Muscle of leg (tissue), 16 donors: Measurements from ENCODE around the gene APELA. TPM values are rescaled to one million over a fixed set of nuclear protein-coding genes. Genes with fewer than 3 reads are reported as not detected.

Source experiments
- DNase-seq: peaks from one replicate; pipeline ENCODE4 v3.0.0; 2013
- H3K27ac ChIP-seq: one replicate; pipeline ENCODE4 v1.5.1; 2013; ENCODE audit warnings: mild to moderate bottlenecking, low read length, control low read depth
- H3K27me3 ChIP-seq: one replicate; pipeline ENCODE4 v1.6.1; 2013; ENCODE audit warnings: low read length; ENCODE audit not compliant: control insufficient read depth, insufficient read depth
- H3K36me3 ChIP-seq: one replicate; pipeline ENCODE4 v1.6.1; 2013; ENCODE audit warnings: low read length; ENCODE audit not compliant: control insufficient read depth, insufficient read depth
- H3K4me1 ChIP-seq: one replicate; pipeline ENCODE4 v1.6.1; 2013; ENCODE audit warnings: low read length; ENCODE audit not compliant: control insufficient read depth, insufficient read depth
- H3K4me3 ChIP-seq: one replicate; pipeline ENCODE4 v1.5.1; 2013; ENCODE audit warnings: low read length, control low read depth
- H3K9me3 ChIP-seq: replicated peaks from 2 replicates; pipeline ENCODE4 v1.6.1; 2013; ENCODE audit warnings: low read depth, low read length; ENCODE audit not compliant: control insufficient read depth
- WGBS: methylation state at CpG from one replicate; pipeline ENCODE4 v1.1.5; 2013; ENCODE audit warnings: missing lambda C conversion rate; ENCODE audit not compliant: insufficient coverage; 5-methylcytosine and 5-hydroxymethylcytosine counted together
- long read RNA-seq, 11 donors: transcript quantifications; one replicate each; lab custom pipeline, GENCODE V29; 2026
- polyA plus RNA-seq, 8 donors: library from polyadenylated mRNA; unstranded; fragments of 120-200 nt; gene quantifications; one replicate each; pipeline versions ENCODE4 v1.2.1 to v1.2.3, GENCODE V29; 2013; ENCODE audit warnings: inconsistent platforms in 1 of 8, low replicate concordance in 1 of 8; ENCODE audit not compliant: insufficient read length in 8 of 8, insufficient read depth in 1 of 8
- total RNA-seq: library from RNA; stranded (reverse); fragments of 120-200 nt; gene quantifications from one replicate; pipeline ENCODE4 v1.2.4, GENCODE V29; 2013

APELA gene, protein sequence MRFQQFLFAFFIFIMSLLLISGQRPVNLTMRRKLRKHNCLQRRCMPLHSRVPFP
- 0.04 TPM for total RNA-seq
- polyA plus RNA-seq, result 1 to 10 TPM in 2 of 8 donors, under 1 TPM in 6; 0.21 to 1.2 (median 0.44) TPM
- long read RNA-seq, donor 1, result 0 reads
- long read RNA-seq, donor 2, result 0 reads
- long read RNA-seq, donor 3, result 0 reads
- long read RNA-seq, donor 4, result 0 reads
- long read RNA-seq, donor 5, partial matches to known transcripts, result 0 of 2 reads
- long read RNA-seq, donor 5, other reads (novel, unspliced or antisense), result 0 of 2 reads
- long read RNA-seq, donor 6, result 0 reads
- long read RNA-seq, donor 7, partial matches to known transcripts, result 0 of 1 reads
- long read RNA-seq, donor 7, other reads (novel, unspliced or antisense), result 0 of 1 reads
- long read RNA-seq, donor 8, result 0 reads
- long read RNA-seq, donor 9, result 0 reads
- long read RNA-seq, donor 10, result 0 reads
- long read RNA-seq, donor 11, result 0 reads

DNA sequence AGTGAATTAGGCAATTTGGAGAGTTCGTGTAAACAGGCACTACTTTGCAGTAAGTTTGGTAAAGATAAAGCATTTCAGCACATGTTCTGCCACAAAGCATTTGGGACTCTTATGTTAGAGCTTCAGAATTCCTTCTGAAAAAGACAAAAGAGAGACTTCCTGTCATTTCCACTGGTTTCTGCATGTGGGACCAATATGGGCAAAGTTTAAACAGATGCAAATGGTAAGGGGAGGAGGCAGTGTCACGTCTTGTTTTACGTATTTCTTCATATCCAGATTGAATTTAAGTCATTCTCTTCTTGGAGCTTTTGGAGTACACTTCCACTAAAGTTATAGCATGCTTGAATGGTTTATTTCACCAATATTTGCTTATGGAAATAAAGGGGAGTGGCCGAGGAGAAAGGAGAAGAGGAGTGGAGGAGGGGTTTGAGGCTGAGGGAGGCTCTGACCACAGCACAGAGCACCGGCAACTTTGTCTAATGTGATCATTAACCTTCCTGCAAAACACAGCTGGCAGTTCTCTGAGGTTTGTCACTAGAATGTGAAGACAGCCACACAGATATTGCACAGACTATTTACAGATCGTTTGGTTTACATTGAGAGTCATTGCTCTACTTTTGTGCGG, at the start of gene APELA:
Gene APELA (plus strand): TSS at position 479 of the 625 bp plus-strand sequence. CDS start 154 bp downstream, outside the sequence.
- Histone ChIP-seq H3K4me1 (peaks cover 2% of the 10 kb centered on the region), H3K27me3 (no peaks in the 10 kb centered on the region), H3K4me3 (no peak within 1 kb of the TSS), H3K9me3 (no peaks in the 10 kb centered on the region), H3K27ac (no peak within 1 kb of the TSS), H3K36me3 (no peaks in the 10 kb centered on the region)
- no CpG with 5 or more reads among the region's 7 CpGs for whole genome bisulfite sequencing
- DNase-seq, result peak; percentile 11

DNA sequence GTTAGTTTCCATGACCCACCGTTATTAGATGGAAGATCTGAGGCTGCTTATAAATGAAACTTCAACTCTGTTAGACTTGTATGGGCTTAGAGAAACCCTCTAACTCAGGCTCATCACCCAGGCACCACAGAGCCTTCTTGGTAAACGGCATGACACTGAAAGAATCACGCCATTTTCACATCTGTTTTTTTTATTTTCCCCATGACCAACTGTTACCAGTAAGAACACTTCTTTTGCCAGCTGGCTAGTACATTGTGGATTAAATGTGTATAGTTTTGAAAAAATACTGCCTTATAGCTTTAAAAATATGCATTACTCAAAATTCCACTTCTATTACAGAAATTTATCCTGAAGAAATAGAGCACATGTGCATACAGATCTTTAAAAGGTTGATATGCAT, 48.0 kb upstream of the APELA start:
- DNase-seq, result peak; percentile 58
- Histone ChIP-seq H3K36me3 (no peaks in the 10 kb centered on the region), H3K9me3 (no peaks in the 10 kb centered on the region), H3K27ac (no peak overlapping the region), H3K4me1 (no peaks in the 10 kb centered on the region), H3K4me3 (no peak overlapping the region), H3K27me3 (no peaks in the 10 kb centered on the region)
- WGBS, result no CpG with 5 or more reads among the region's 3 CpGs

DNA sequence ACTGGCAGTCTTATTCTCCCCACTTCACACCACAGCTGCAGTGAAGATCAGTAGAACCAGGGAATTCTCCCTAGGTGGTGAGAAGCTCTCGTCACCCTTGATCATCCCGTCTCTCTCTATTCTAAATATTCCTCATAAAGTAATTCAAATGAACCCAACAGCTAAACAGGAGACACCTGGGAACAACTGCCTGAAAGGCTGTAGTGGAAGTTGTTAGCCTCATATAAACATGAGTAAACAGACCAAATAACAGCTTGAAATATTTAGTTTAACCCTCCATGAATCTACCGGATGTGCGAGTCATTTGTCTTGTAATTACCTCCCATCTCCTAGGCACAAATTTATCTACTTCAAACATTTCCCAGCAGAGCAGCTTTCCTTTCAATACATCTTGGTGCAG, 30.4 kb upstream of the APELA start:
- Histone ChIP-seq H3K4me1 (no peaks in the 10 kb centered on the region), H3K4me3 (no peak overlapping the region), H3K27ac (no peak overlapping the region), H3K9me3 (no peaks in the 10 kb centered on the region), H3K36me3 (no peaks in the 10 kb centered on the region), H3K27me3 (no peaks in the 10 kb centered on the region)
- peak; percentile 43 for DNase-seq
- no CpG with 5 or more reads among the region's 4 CpGs for WGBS

DNA sequence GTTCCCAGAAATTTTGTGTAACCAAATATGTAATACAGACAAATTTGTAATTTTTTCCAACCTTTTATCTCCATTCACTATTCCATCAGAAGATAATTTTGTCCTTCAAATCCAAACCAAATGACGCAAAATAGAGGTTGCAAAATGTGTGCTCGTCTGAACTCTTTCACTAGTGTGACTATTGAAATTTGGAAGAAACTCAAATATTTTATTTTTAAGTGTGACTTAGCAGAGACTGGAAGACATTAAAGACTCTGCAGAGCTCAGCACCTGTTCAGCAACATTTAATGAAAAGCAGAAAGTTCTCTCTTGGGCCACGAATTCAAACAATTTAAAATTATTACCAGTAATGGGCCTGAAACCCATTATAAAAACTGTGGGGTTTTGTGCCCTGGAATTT, 30.0 kb upstream of the APELA start:
- no peaks in the 10 kb centered on the region for H3K9me3 ChIP-seq
- peak; percentile 31 for DNase-seq
- no peaks in the 10 kb centered on the region for H3K27me3 ChIP-seq
- no peak overlapping the region for H3K27ac ChIP-seq
- H3K4me1 ChIP-seq, result no peaks in the 10 kb centered on the region
- H3K36me3 ChIP-seq, result no peaks in the 10 kb centered on the region
- WGBS, result no CpG with 5 or more reads among the region's 3 CpGs
- H3K4me3 ChIP-seq, result no peak overlapping the region

DNA sequence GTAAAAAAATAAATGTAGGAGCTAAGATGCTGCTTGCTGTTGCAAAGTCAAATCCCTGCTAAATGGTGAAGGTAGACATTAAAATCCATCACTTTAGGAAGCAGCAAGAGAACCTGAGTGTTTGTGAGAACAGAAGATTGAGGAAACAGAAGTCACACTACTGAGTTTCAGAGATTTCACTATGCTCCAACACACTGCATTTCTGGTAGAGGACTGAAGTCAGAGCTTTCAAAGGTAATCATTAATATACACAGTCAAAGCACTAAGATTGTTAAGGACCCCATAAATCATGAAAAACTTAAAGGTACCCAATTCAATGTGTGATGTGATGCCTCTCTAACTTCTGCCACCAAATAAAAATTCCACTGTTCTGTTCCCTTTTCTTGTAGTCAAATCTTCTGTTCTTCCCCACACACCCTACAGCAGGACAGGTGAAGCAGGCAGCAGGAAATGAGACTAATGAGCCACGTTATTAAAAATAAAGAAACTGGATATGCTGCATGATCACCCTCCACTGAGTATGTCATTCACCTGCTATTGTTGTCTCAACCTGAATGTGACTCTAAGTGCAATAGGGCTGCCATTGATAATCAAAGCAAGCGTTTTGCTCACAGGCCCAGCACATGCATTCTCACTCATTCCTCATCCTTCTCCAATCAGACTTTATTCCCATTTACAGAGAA, 28.9 kb upstream of the APELA start:
- WGBS, result 70% methylated on average over 1 of the region's 2 CpGs
- H3K27ac ChIP-seq, result no peak overlapping the region
- no peaks in the 10 kb centered on the region for H3K4me1 ChIP-seq
- no peak for DNase-seq
- H3K4me3 ChIP-seq, result no peak overlapping the region
- H3K9me3 ChIP-seq, result no peaks in the 10 kb centered on the region
- no peaks in the 10 kb centered on the region for H3K36me3 ChIP-seq
- no peaks in the 10 kb centered on the region for H3K27me3 ChIP-seq

DNA sequence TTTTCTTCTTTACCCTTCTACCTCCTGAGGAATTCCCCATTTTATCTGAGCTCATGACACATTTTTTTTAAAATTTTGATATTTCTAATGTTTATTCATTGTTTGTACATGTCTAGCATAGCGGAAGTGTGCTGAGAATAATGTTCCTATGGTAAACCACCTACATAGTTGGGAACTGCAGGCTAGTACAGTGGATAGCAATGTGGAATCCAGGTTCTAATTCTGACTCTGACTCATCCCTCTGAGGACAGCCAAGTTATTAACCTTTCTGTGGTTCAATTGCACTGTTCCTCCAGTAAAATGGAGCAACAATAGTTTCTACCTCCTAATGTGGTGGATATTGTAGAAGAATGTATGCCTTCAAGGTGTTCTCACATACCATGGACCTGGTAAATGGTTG, 20.6 kb upstream of the APELA start:
- Histone ChIP-seq H3K27me3 (no peaks in the 10 kb centered on the region), H3K4me1 (no peaks in the 10 kb centered on the region), H3K4me3 (no peak overlapping the region), H3K36me3 (no peaks in the 10 kb centered on the region), H3K9me3 (no peaks in the 10 kb centered on the region), H3K27ac (no peak overlapping the region)
- no peak for DNase-seq
- no CpG with 5 or more reads among the region's 1 CpG for WGBS

DNA sequence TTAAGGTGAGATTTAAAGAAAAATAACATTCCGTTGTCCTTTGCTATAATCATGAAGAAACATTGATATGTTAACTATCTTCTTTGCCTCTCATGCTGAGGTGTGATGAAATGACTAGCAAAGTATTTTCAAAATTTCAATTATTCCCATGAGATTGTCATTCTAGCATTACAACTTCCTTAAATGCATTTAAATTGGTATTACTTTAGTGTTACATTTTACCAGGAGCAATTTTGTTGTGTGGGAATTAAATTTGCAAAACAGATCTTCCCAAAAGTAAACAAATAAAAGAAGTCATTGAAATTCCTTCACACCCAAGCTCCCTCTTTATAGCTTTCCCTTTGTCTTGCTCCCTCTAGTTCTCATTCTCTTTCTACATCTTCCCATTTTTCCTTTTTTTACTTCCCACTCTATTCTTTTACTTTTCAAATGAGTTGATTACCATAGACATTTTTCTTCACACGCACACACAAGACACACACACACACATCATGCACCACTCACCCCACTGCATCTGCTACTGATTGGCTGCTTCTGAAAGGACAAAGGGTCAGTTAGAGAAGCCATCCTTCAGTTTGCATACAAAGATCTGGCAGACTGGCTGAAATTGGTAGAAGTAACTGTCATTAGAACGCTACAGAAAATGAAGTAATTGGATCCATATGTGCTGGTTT, 10.0 kb upstream of the APELA start:
- no peaks in the 10 kb centered on the region for H3K27me3 ChIP-seq
- no peaks in the 10 kb centered on the region for H3K4me1 ChIP-seq
- no peak overlapping the region for H3K4me3 ChIP-seq
- WGBS, result no CpG with 5 or more reads among the region's 3 CpGs
- H3K9me3 ChIP-seq, result no peaks in the 10 kb centered on the region
- H3K36me3 ChIP-seq, result no peaks in the 10 kb centered on the region
- H3K27ac ChIP-seq, result no peak overlapping the region
- DNase-seq, result peak; percentile 43

DNA sequence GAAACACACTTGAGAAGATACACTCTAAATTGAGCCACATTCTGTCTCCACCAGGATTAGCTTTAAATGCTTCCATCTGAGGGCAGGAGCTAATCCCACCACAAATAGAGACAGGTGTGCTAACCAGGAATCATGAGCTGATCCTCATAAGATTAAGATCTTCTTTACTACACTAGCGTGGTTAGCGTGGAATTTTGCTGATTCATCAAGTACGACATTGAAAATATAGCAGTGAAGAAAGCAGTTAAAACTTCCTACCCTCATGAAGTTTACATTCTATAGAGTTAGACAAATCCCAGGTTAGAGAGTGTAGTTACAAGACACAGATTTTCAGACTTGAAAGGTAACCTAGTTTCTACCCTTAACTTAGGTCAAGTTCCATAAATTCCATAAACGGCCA, 5.3 kb upstream of the APELA start:
- Histone ChIP-seq H3K27me3 (no peaks in the 10 kb centered on the region), H3K4me1 (no peaks in the 10 kb centered on the region), H3K36me3 (no peaks in the 10 kb centered on the region), H3K4me3 (no peak overlapping the region), H3K9me3 (no peaks in the 10 kb centered on the region), H3K27ac (no peak overlapping the region)
- 63% methylated on average over 1 of the region's 4 CpGs for WGBS
- no peak for DNase-seq

DNA sequence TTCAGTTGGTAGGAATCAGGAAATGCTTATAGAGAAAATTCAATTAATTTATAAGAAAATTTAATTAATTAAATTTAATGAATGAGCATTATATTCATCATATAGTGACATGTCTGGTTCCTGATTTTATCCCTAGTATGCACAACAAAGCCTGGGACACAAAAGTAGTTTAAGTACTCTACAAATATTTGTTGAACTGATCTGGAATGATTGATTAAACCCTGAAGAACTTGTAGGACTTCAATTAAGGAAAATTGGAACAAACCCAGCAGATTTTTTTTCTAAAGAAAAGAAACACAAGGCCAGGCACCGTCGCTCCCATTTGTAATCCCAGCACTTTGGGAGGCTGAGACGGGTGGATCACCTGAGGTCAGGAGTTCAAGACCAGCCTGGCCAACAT, 4.5 kb upstream of the APELA start:
- Histone ChIP-seq H3K4me1 (peaks cover 2% of the 10 kb centered on the region), H3K36me3 (no peaks in the 10 kb centered on the region), H3K27ac (no peak overlapping the region), H3K27me3 (no peaks in the 10 kb centered on the region), H3K9me3 (no peaks in the 10 kb centered on the region), H3K4me3 (no peak overlapping the region)
- 80% methylated on average over 1 of the region's 3 CpGs for WGBS
- DNase-seq, result no peak

DNA sequence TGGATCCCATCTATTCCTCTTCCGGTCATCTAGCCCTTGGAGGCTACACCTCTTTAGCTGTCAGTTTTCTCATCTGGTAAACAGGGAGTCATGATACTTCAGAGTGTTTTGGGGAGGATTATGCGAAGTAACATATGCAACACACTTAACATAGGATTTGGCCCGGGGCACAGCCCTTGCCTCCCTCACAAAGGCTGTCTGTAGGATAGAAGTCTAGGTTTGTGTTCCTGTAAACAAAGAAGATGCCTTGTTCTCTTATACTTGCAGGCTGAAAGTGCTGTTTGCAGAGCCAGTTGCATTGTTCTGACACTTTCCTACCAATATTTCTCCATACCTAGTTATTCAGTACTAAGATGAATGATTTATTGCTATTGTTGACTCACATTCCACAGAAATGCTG, 2.2 kb upstream of the APELA start:
- H3K27me3 ChIP-seq, result no peaks in the 10 kb centered on the region
- no peak overlapping the region for H3K27ac ChIP-seq
- DNase-seq, result no peak
- no peaks in the 10 kb centered on the region for H3K9me3 ChIP-seq
- no peaks in the 10 kb centered on the region for H3K36me3 ChIP-seq
- H3K4me1 ChIP-seq, result peaks cover 2% of the 10 kb centered on the region
- no CpG with 5 or more reads among the region's 3 CpGs for WGBS
- H3K4me3 ChIP-seq, result no peak overlapping the region
